Suppressor macrophage treated with lipopolysaccharide for 4 hours (primary cell): ENCODE results near the gene OR10H1.
"Not testable (repeated sequence)": the region's sequence is repeated elsewhere in the genome, so short reads cannot be mapped to it uniquely, and the experiment has no call there.

Experiments used
- DNase-seq: peaks from one replicate; pipeline ENCODE4 v3.0.0-alpha.2; 2020

The OR10H1 gene, protein sequence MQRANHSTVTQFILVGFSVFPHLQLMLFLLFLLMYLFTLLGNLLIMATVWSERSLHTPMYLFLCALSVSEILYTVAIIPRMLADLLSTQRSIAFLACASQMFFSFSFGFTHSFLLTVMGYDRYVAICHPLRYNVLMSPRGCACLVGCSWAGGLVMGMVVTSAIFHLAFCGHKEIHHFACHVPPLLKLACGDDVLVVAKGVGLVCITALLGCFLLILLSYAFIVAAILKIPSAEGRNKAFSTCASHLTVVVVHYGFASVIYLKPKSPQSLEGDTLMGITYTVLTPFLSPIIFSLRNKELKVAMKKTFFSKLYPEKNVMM

DNA sequence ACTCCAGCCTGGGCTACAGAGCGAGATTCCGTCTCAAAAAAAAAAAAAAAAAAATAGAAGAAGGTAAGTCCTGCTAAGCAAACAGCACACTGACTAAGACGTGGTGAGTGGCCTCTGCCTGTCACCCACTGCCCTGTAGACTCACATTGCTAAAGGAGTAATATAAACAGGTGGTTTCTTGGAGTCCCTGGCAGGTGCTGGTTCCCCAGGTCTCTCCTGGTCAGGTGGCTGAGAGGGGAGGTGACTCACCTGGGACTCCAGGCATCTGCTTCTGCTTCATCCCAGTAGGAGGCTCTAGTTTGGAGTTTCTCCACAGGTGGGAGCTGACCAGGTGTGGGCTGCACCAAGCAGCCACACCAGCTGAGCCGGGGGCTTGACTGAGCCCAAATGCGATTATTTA, at the start of gene OR10H1:
Gene OR10H1 (minus strand): TSS at position 359 of the 400 bp plus-strand sequence. CDS start 7,627 bp downstream, outside the sequence.
- DNase-seq = no peak

DNA sequence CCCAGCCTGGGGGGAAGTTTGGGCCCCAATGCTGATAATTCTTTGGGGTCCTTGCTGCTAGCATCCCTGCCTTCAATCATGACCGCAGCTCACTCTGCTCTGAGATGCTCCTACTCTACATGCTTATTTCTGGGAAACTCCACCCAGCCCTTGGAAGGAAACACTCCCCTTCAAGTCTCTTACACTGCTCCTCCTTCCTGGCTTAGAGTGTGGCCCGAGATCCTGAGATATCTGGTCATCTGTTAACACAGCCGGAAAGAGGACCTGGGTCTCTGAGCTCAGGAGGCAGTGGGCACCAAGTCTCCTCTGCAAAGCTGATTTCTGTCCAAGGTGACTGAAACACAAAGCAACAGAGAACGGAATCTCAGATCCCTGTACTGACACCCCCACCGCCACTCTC, 49.4 kb upstream of the OR10H1 start:
- no peak for DNase-seq

DNA sequence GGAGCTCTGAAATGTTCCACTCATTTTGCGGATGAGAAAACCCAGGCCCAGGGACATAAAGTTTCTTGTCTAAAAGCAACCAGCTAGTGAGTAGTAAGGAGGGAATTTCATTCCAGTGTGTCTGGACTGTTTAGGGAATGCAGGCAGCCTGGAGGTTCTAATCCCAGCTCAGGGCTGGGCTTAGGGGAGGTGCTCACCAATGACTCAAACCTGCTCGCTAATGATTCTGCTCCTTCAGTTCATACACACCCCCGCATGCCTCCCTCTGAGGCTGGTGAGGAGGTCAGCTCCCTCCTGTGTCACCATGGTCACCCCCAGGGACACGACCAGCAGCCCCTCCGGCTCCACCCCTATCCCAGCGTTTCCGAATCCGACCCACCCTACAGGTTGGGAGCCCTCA, 47.8 kb upstream of the OR10H1 start:
- DNase-seq = no peak

DNA sequence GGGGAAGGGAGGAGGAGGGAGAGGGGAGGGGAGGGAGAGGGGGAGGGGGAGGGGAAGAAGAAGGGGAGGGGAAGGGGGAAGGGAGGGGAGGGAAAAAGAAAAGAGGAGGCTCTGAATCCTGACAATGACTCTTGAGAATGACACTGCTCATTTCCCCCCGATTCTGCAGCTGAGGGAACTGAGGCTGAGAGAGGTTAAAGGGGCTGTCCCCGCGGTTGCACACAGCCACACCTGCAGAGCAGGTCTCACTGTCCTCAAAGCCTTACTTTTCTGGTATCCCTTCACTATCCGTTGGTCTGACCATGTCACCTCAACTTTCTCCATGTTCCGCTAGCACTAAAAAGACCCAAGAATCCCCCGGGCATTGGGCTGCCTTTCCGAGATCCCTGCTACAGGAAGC, 47.0 kb upstream of the OR10H1 start:
- DNase-seq = no peak

DNA sequence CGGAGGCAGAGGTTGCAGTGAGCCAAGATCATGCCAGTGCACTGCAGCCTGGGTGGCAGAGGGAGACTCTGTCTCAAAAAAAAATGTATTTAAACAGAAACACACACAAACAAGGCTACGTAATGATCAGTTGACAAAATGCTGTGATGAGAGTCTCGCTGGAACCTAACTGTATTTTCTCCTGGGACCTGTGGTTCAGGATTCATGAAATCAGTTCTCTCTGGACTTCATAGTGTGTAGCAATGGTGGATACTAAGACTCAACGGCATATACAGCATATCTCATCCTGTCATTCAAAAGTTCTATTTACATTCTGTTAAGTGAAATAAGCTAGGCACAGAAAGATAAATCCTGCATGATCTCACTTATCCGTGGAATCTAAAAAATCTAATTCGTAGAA, 45.1 kb upstream of the OR10H1 start:
- no peak for DNase-seq

DNA sequence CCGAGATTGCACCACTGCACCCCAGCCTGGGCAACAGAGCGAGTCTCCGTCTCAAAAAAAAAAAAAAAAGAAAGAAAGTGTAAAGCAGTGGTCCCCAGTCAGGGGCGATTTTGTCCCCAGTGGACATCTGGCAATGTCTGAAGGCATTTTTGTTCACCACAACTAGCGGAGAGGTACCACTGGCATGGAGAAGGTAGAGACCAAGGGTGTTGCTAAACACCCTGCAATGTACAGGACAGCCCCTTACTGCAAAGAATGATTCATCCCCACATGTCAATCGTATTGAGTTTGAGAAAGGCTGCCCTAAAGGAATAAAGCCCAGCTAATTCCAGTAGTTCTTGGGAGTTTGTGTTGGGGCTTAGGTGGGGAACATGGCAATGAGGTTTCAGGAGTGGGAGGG, 43.7 kb upstream of the OR10H1 start:
- no peak for DNase-seq

DNA sequence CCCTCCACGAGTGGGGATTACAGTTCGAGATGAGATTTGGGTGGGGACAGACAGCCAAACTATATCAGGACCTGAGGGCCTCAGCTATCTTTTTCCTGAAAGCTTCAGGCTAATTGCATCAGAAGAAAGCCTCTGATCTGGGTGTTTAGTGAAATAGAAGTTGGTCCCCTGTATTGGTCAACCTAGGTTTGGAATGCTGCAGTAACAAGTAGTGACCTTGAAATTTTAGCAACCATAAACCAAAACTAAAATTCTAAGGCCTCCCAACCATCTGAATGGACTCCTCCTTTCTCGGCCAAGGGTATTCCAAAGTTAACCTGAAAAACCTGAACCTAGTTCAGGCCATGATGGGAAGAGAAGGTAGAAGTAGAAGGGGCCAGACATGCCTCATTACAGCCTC, 34.9 kb upstream of the OR10H1 start:
- DNase-seq = no peak

DNA sequence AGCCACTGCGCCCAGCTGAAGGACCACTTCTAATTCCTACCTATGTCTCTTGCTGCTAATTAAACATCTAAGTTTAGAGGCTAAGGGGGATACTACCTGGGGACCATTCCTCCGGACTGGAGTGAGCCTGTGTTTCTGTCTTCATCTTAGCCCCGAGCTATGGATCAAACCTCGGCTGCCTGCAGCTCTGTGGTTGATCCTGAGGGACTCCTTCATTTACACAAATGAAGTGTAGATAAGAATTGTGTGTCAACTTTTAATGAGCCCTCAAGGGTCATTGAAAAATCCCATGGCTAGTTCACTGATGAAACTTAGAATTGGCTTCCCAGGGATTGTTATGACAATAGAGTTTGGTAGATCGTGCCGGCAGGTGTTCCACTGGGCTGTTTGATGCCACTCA, 31.5 kb upstream of the OR10H1 start:
- no peak for DNase-seq

DNA sequence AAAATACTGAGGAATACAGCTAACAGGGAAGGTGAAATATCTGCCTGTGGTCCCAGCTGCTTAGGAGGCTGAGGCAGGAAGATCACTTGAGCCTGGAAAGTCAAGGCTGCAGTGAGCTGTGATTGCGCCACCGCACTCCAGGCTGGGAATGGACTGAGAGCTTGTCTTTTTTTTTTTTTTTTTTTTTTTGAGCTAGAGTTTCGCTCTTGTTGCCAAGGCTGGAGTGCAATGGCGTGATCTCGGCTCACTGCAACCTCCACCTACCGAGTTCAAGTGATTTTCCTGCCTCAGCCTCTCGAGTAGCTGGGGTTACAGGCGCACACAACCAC, 28.4 kb upstream of the OR10H1 start:
- DNase-seq = not testable (repeated sequence)

DNA sequence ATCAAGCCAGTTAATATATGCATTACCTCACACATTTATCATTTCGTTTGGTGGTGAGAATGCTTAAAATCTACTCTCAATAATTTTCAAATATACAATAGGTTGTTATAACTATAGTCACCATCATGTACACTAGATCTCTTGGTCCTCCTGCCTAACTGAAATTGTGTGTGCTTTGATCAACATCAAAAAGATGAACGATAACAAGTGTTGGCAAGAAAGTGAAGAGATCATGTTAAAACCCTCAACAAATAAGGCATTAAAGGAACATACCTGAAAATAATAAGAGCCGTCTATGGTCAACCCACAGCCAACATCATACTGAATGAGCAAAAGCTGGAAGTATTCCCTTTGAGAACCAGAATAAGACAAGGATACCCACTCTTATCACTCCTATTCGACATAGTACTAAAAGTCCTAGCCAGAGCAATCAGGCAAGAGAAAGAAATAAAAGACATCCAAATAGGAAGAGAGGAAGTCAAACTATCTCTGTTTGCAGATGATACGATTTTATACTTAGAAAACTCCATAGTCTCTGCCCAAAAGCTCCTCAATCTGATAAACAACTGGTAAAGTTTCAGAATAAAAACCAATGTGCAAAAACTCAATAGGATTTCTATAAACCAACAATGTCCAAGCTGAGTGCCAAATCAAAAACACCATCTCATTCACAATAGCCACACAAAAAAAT, 27.9 kb upstream of the OR10H1 start:
- no peak for DNase-seq

DNA sequence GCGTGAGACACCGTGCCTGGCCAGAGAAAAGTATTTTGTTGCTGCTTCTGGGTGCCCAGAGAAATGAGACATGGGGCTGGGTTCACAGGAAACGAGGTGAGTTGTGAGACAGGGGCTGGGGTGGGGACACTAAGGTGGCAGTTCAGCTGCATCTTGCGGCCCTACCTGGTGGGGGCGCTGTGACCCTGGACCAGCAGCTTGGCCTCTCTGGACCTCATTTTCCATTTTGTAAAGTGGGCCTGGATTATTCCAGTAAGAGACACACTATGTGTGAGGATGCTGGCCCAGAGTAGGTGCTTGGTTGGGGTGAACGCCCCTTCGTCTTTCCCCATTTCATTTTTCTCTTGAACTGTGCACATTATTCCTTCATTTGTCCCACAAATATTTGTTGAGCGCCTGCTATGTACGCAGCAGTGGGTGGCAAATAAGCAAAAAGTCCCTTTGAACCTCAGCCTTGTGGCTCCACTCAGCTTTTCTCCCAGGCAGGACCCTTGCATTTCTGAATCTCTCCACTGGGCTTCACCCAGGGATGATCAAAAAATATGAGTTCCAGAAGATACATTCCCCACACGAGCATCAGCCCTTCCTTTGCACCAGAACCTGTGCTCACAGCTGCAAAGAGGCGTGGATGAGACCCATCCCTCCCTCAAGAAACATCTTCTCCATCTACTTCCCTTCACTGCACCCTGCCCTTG, 26.6 kb upstream of the OR10H1 start:
- DNase-seq = no peak

DNA sequence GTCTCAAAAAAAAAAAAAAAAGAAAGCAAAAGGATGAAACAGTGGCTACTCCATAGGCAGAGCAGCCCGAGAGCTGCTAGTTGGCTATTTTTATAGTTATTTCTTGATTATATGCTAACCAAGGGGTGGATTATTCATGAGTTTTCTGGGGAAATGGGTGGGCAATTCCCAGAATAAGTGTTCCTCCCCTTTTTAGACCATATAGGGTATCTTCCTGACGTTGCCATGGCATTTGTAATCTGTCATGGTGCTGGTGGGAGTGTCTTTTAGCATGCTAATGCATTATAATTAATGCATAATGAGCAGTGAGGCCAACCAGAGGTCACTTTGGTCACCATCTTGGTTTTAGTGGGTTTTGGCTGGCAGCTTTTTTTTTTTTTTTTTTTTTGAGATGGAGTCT, 25.4 kb upstream of the OR10H1 start:
- DNase-seq = no peak

DNA sequence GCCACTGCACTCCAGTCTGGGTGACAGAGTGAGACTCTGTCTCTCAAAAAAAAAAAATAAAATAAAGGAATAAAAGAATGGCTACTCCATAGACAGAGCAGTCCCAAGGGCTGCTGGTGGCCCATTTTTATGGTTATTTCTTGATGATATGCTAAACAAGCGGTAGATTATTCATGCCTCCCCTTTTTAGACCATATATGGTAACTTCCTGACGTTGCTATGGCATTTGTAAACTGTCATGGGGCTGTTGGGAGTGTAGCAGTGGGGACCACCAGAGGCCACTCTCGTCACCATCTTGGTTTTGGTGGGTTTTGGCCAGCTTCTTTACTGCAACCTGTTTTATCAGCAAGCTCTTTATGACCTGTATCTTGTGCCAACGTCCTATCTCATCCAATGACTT, 24.4 kb upstream of the OR10H1 start:
- DNase-seq = not testable (repeated sequence)

DNA sequence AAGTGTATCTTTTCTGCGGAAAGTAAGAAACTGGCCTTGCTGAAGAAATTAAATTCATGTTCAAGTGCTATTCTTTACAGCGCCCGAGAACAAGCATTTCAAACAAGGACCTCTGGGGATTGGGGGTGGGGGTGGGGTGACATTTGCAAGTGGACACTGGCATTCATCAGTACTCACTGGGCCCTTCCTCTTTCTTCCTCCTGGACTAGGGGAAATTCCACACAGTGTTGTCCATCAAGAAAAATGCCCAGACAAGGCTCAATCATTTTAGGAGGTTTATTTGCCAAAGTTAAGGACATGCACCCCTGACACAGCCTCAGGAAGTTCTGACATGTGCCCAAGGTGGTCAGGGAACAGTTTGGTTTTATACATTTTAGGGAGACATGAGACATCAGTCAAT, 22.9 kb upstream of the OR10H1 start:
- peak; percentile 29 for DNase-seq

DNA sequence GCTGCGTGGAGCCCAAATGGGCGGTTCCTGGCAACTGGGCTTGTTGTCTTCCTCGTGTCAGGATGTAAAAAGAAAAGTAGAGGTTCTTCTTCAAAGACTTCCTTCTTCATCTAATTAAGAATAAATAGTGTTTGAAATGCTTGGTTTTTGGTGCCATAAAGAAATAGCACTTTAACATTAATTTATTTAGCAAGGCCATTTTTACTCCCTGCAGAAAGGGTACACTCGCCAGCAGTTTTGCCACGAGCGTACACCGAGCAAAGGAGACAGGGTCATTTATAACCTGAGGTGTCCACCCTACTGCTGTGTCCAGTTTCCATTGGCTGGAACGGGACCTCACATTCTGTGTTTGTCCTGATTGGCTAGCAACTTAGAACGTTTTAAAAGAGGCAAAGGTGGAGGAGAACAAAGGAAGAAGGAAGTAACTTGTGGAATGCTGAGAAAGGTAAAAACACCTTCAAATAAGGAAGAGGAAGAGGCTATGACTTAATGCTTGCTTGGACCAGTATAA, 21.8 kb upstream of the OR10H1 start:
- no peak for DNase-seq

DNA sequence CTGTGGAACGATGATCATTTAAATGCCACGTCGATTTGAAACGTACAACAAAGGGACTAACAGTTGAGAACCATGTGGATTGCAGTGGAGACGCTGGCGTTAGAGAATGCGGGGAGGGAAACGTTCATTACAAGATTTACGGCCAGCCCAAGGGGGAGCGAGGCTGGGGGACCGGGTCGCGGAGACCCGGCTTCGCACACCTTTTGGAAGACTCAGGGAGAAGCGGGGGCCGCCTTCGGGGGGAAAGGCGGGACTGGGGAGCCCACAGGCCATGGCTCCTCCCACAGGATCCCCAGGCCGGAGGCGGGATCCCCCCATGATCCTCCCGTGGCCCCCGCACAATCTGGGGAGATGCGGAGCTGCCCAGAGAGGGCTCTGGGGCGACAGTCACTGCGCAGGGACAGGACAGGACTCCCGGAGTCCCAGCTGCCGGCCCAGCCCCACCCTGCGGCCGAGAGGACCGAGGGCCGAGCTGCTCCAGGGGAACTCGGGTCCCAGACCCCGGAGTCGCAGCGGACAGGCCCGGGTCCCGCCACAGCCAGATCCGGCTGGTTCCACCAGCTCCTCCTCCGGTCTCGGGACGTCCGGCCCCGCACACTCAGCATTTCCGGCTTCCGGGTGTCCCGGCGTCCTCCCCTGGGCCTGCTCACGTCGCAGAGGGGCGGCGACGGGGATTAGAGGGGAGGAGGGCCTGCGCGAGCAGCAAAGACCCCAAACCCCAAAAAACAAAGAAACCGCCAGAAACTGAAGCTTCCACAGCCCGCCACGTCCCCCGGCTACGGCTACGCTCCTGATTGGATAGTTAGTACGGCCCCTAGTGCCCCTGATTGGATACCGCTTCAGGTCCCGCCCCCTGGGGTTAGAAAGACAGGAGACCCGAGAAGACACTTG, 21.1 kb upstream of the OR10H1 start:
- DNase-seq = peak; percentile 97

DNA sequence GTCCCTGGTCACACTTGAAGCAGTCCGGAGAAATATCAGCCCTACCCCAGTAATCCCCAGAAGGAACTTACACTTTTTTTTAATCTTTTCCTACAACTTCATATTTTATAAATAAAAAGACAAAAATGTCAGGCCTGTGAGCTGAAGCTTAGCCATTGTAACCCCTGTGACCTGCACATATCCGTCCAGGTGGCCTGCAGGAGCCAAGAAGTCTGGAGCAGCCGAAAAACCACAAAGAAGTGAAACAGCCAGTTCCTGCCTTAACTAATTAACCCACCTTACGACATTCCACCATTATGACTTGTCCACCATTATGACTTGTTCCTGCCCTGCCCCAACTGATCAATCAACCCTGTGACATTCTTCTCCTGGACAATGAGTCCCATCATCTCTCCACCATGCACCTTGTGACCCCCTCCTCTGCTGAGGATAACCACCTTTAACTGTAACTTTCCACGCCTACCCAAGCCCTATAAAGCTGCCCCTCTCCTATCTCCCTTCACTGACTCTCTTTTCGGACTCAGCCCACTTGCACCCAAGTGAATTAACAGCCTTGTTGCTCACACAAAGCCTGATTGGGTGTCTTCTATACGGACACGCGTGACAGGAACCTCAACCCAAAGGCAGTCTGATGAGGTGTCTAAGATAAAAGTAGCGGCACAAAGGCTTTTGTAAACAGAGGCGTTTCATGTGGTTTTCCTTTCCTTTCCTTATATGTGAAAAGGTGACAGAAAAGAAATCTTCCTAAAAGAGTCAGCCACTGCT, 20.3 kb upstream of the OR10H1 start:
- DNase-seq = not testable (repeated sequence)

DNA sequence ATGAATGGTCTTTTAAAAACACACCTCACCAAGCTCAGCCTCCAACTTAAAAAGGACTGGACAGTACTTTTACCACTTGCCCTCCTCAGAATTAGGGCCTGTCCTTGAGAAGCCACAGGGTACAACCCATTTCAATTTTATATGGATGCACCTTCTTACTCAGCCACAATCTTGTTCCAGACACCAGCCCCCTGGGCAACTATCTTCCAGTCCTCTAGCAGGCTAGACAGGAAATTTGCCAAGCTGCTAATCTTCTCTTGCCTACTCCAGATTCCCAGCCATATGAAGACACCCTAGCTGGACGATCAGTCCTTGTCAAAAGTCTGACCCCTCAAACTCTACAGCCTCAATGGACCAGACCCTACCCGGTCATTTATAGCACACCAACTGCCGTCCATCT, 18.8 kb upstream of the OR10H1 start:
- DNase-seq = not testable (repeated sequence)

DNA sequence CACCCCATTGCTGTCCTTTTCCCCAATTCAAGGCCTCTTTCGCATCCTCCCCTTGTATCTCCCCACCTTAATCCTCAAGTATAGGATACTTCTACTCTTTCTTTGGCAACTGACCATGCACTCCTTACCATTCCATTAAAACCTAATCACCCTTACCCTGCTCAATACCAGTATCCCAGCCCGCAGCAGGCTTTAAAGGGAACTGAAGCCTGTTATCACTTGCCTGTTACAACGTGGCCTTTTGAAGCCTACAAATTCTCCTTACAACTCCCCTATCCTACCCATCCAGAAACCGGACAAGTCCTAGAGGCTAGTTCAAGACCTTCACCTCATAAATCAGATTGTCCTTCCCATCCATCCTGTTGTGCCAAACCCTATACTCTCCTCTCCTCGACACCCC, 16.2 kb upstream of the OR10H1 start:
- no peak for DNase-seq

DNA sequence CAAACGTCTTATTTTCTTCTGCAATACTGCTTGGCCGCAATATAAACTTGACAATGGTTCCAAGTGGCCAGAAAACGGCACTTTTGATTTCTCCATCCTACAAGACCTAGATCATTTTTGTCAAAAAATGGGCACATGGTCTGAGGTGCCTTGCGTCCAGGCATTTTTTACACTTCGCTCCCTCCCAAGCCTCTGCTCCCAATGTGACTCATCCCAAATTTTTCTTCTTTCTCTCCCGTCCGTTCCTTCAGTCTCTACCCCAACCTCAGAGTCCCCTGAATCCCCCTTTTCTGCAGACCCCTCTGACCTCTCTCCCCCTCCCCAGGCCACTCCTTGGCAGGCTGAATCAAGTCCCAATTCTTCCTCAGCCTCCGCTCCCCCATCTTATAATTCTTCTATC, 14.3 kb upstream of the OR10H1 start:
- DNase-seq = no peak

DNA sequence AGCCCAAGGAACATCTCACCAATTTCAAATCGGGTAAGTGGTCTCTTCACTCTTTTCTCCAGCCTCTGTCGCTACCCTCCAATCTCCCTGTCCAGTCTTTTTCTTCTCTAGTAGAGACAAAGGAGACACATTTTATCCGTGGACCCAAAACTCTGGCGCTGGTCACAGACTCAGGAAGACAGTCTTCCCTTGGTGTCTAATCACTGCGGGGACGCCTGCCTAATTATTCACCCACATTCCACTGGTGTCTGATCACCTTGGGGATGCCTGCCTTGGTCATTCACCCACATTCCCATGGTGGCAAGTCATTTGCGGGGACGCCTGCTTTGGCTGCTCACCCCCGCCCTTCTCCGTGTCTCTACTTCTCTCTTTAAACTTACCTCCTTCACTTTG, 13.8 kb upstream of the OR10H1 start:
- no peak for DNase-seq
